Activated B cell treated with CpG ODN at 0.5 μM for 24 hours (primary cell): ENCODE measurements around the gene DNAH8. TPM values are rescaled to one million over a fixed set of nuclear protein-coding genes. Genes with fewer than 3 reads are reported as not detected.

ENCODE experiments used
- ATAC-seq: fragments of 200-7000 bp; cut with Tn5 transposase; one replicate; pipeline ENCODE4 v1.10.0; 2021; ENCODE audit warnings: low read depth, mild to moderate bottlenecking, moderate library complexity
- CTCF ChIA-PET: fragments of 350-600 bp; sonication (Branson Sonifier 250); formaldehyde crosslinking; loops from one replicate; lab custom pipeline; 2021; ENCODE audit warnings: antibody characterized with exemption; lab: Charles Lee
- POLR2A ChIA-PET: fragments of 350-600 bp; sonication (Branson Sonifier 250); formaldehyde crosslinking; loops from one replicate; lab custom pipeline; 2021; ENCODE audit warnings: antibody characterized with exemption; lab: Charles Lee
- DNase-seq: peaks from one replicate; pipeline ENCODE4 v3.0.0; 2022
- H3K27ac Mint-ChIP-seq: one replicate; pipeline ENCODE4 v1.8.0; 2020; ENCODE audit warnings: mixed read lengths
- H3K27me3 Mint-ChIP-seq: one replicate; pipeline ENCODE4 v1.8.0; 2021; ENCODE audit warnings: mixed read lengths
- H3K36me3 Mint-ChIP-seq: one replicate; pipeline ENCODE4 v1.8.0; 2021; ENCODE audit warnings: low read depth, mixed read lengths
- H3K4me1 Mint-ChIP-seq: one replicate; pipeline ENCODE4 v1.8.0; 2021; ENCODE audit warnings: mixed read lengths
- H3K4me3 Mint-ChIP-seq: one replicate; pipeline ENCODE4 v1.8.0; 2020; ENCODE audit warnings: mild to moderate bottlenecking, mixed read lengths
- H3K9me3 Mint-ChIP-seq: one replicate; pipeline ENCODE4 v1.8.0; 2020; ENCODE audit warnings: mixed read lengths
- intact Hi-C: fragments of 100-400 bp; cut with micrococcal nuclease; formaldehyde crosslinking; loops from one replicate; pipeline ENCODE4 v1.15.1; 2024
- total RNA-seq: library from RNA; stranded (reverse); gene quantifications from 2 replicates; pipeline ENCODE4 v1.2.3, GENCODE V29; 2022
- TF ChIP-seq, protein P1 (sequence below): fragments of 200-600 bp; IDR thresholded peaks from one replicate; pipeline ENCODE4 v1.8.0; 2022; ENCODE audit warnings: antibody characterized with exemption, mild to moderate bottlenecking

DNAH8 gene
- total RNA-seq, 1 donor from 2014 or later = 2.0 TPM

DNA sequence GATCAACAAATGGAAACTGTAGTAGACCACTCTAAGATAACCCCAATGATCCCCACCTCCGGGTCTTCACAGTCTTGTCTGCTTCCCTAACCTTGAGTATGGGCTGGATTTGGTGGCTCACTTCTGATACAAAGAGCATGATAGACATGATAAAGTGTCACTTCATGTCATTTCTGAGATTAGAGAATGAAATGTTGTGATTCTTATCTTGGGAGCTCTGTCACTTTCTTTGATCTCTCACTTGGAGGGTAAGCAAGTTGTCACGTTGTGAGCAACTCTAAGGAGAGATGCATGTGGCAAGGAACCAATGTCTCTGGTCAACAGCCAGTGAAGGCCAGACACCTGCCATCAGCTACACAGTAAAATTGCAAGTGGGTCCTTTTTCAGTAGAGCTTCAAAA, 9.2 kb upstream of the DNAH8 start:
- POLR2A ChIA-PET = no interaction called here
- no peak overlapping the region for H3K4me3 Mint-ChIP-seq
- H3K36me3 Mint-ChIP-seq = peaks cover 4% of the 10 kb centered on the region
- H3K27me3 Mint-ChIP-seq = peaks cover 23% of the 10 kb centered on the region
- H3K9me3 Mint-ChIP-seq = peaks cover 4% of the 10 kb centered on the region
- ATAC-seq = no peak
- H3K4me1 Mint-ChIP-seq = peaks cover 14% of the 10 kb centered on the region
- DNase-seq = no peak
- TF ChIP-seq, protein P1, sequence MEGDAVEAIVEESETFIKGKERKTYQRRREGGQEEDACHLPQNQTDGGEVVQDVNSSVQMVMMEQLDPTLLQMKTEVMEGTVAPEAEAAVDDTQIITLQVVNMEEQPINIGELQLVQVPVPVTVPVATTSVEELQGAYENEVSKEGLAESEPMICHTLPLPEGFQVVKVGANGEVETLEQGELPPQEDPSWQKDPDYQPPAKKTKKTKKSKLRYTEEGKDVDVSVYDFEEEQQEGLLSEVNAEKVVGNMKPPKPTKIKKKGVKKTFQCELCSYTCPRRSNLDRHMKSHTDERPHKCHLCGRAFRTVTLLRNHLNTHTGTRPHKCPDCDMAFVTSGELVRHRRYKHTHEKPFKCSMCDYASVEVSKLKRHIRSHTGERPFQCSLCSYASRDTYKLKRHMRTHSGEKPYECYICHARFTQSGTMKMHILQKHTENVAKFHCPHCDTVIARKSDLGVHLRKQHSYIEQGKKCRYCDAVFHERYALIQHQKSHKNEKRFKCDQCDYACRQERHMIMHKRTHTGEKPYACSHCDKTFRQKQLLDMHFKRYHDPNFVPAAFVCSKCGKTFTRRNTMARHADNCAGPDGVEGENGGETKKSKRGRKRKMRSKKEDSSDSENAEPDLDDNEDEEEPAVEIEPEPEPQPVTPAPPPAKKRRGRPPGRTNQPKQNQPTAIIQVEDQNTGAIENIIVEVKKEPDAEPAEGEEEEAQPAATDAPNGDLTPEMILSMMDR = no peak
- intact Hi-C loops = no loop called here
- H3K27ac Mint-ChIP-seq = no peak overlapping the region
- CTCF ChIA-PET = no interaction called here

DNA sequence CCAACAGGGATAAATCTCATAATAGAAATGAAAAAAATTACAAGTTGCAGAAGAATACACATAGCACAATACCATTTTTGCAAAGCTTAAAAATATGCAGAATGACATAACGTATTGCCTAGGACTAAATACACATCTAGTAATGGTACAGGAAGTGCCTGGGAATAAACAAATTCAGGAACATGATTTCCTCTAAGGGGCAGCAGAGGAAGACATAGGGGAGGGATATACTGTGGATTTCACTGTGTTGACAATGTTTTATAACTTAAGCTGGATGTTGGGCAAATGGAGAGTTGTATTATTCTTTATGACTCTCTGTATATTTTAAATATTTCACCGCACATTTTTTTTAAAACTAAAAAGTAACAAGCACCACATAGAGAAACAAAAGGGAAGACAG, 6.6 kb upstream of the DNAH8 start:
- DNase-seq = no peak
- H3K36me3 Mint-ChIP-seq = no peaks in the 10 kb centered on the region
- H3K27me3 Mint-ChIP-seq = peaks cover 29% of the 10 kb centered on the region
- TF ChIP-seq, protein P1 = no peak
- peaks cover 4% of the 10 kb centered on the region for H3K9me3 Mint-ChIP-seq
- no peak overlapping the region for H3K4me3 Mint-ChIP-seq
- ChIA-PET POLR2A (no interaction called here), CTCF (no interaction called here)
- ATAC-seq = no peak
- peaks cover under 1% of the 10 kb centered on the region for H3K4me1 Mint-ChIP-seq
- intact Hi-C loops = no loop called here
- H3K27ac Mint-ChIP-seq = no peak overlapping the region

GRCh38 chr6:38713812-38714211, 1.3 kb upstream of the DNAH8 start:
- TF ChIP-seq, protein P1 = no peak
- CTCF ChIA-PET = no interaction called here
- H3K4me1 Mint-ChIP-seq = peaks cover 14% of the 10 kb centered on the region
- intact Hi-C loops = no loop called here
- H3K36me3 Mint-ChIP-seq = no peaks in the 10 kb centered on the region
- DNase-seq (no peak), ATAC-seq (no peak)
- POLR2A ChIA-PET = interaction anchor here (1.2 kb wide), 1 partner anchor 11 kb away, joined by 7 read pairs; the partner anchor contains the start of gene GLO1
- peaks cover 35% of the 10 kb centered on the region for H3K27me3 Mint-ChIP-seq
- no peak overlapping the region for H3K4me3 Mint-ChIP-seq
- no peak overlapping the region for H3K27ac Mint-ChIP-seq
- H3K9me3 Mint-ChIP-seq = peaks cover 4% of the 10 kb centered on the region

GRCh38 chr6:38714239-38715015, 684 bp upstream of the DNAH8 start:
- Mint-ChIP-seq H3K4me1 (peaks cover 14% of the 10 kb centered on the region), H3K27ac (no peak overlapping the region), H3K27me3 (peaks cover 38% of the 10 kb centered on the region), H3K4me3 (peak overlapping the region; percentile 76), H3K9me3 (peaks cover 4% of the 10 kb centered on the region), H3K36me3 (no peaks in the 10 kb centered on the region)
- intact Hi-C loops = no loop called here
- ChIA-PET POLR2A (interaction anchor here (1.2 kb wide), 1 partner anchor 12 kb away, joined by 7 read pairs; the partner anchor contains the start of gene GLO1), CTCF (no interaction called here)
- TF ChIP-seq, protein P1 = no peak
- ATAC-seq (peak; percentile 58), DNase-seq (no peak)

DNA sequence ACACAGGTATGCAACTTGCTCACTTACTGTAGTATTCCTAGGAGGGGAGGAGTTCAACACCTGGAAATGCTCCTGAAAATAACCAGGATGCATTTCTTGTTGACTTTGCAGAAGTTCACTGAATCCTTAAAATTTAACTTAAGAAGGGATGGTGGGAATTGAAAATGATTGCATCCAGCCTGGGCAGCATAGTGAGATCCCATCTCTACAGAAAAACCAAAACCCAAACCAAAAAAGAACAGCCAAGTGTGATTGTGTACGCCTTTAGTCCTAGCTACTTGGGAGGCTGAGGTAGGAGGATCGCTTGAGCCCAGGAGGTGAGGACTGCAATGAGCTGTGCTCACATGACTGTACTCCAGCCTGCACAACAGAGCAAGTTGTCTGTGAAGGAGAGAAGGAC, 1.7 kb downstream of the DNAH8 start:
- Mint-ChIP-seq H3K36me3 (no peaks in the 10 kb centered on the region), H3K9me3 (peaks cover 6% of the 10 kb centered on the region), H3K4me1 (peaks cover 14% of the 10 kb centered on the region), H3K4me3 (no peak overlapping the region), H3K27me3 (peaks cover 42% of the 10 kb centered on the region), H3K27ac (no peak overlapping the region)
- intact Hi-C loops = no loop called here
- POLR2A ChIA-PET = no interaction called here
- ATAC-seq = no peak
- TF ChIP-seq, protein P1 = no peak
- DNase-seq = no peak
- CTCF ChIA-PET = interaction anchor here (0.9 kb wide), 1 partner anchor 235 kb away, joined by 3 read pairs; no protein-coding TSS in a partner anchor
